ENCODE data around the gene SHISA7. TPM values are rescaled to one million over a fixed set of nuclear protein-coding genes. Genes with fewer than 3 reads are reported as not detected.
"Not testable (repeated sequence)": the region's sequence is repeated elsewhere in the genome, so short reads cannot be mapped to it uniquely, and the experiment has no call there.

Gene SHISA7
- total RNA-seq, 1 donor from 2014 or later = not detected

GRCh38 chr19:55448175-55448490, 5.0 kb upstream of the SHISA7 start:
- not testable (repeated sequence) for DNase-seq (ENCODE audit: extremely low read depth, low read depth, low spot score)

- DNase-seq (ENCODE audit: extremely low read depth, low read depth, low spot score) = no peak
Observed at GRCh38 chr19:55447421-55448174, 4.5 kb upstream of the SHISA7 start.

GRCh38 chr19:55446060-55446459, 3.0 kb upstream of the SHISA7 start:
- DNase-seq (ENCODE audit: extremely low read depth, low read depth, low spot score) = no peak

GRCh38 chr19:55444646-55445045, 1.5 kb upstream of the SHISA7 start:
- DNase-seq (ENCODE audit: extremely low read depth, low read depth, low spot score) = no peak

GRCh38 chr19:55443824-55444480, 852 bp upstream of the SHISA7 start:
- no peak for DNase-seq (ENCODE audit: extremely low read depth, low read depth, low spot score)

- DNase-seq (ENCODE audit: extremely low read depth, low read depth, low spot score) = no peak
Observed at GRCh38 chr19:55442372-55442961, 633 bp downstream of the SHISA7 start.

- no peak for DNase-seq (ENCODE audit: extremely low read depth, low read depth, low spot score)
Observed at GRCh38 chr19:55441692-55442321, 1.3 kb downstream of the SHISA7 start.

- DNase-seq (ENCODE audit: extremely low read depth, low read depth, low spot score) = no peak
Observed at GRCh38 chr19:55441319-55441691, 1.8 kb downstream of the SHISA7 start.

GRCh38 chr19:55440411-55441105, 2.5 kb downstream of the SHISA7 start:
- DNase-seq (ENCODE audit: extremely low read depth, low read depth, low spot score) = no peak

GRCh38 chr19:55439052-55439451, 4.0 kb downstream of the SHISA7 start:
- no peak for DNase-seq (ENCODE audit: extremely low read depth, low read depth, low spot score)

GRCh38 chr19:55437410-55437809, 5.7 kb downstream of the SHISA7 start:
- DNase-seq (ENCODE audit: extremely low read depth, low read depth, low spot score) = no peak

- DNase-seq (ENCODE audit: extremely low read depth, low read depth, low spot score) = no peak
Observed at GRCh38 chr19:55436847-55437246, 6.3 kb downstream of the SHISA7 start.

GRCh38 chr19:55435020-55435419, 8.1 kb downstream of the SHISA7 start:
- DNase-seq (ENCODE audit: extremely low read depth, low read depth, low spot score) = no peak

- no peak for DNase-seq (ENCODE audit: extremely low read depth, low read depth, low spot score)
Observed at GRCh38 chr19:55434356-55434919, 8.7 kb downstream of the SHISA7 start.

GRCh38 chr19:55433292-55433691, 9.8 kb downstream of the SHISA7 start:
- DNase-seq (ENCODE audit: extremely low read depth, low read depth, low spot score) = no peak

GRCh38 chr19:55432241-55432959, 10.7 kb downstream of the SHISA7 start:
- DNase-seq (ENCODE audit: extremely low read depth, low read depth, low spot score) = no peak

- no peak for DNase-seq (ENCODE audit: extremely low read depth, low read depth, low spot score)
Observed at GRCh38 chr19:55431183-55431582, 11.9 kb downstream of the SHISA7 start.

GRCh38 chr19:55426042-55426441, 17.1 kb downstream of the SHISA7 start:
- no peak for DNase-seq (ENCODE audit: extremely low read depth, low read depth, low spot score)

GRCh38 chr19:55424518-55424917, 18.6 kb downstream of the SHISA7 start:
- DNase-seq (ENCODE audit: extremely low read depth, low read depth, low spot score) = no peak
